Measurements from ENCODE around the gene ICAM4. TPM values are rescaled to one million over a fixed set of nuclear protein-coding genes. Genes with fewer than 3 reads are reported as not detected.

ICAM4 gene
- total and polyA plus RNA-seq, 2 experiments from 2014 or later, result 21.8 to 24.0 TPM

DNA sequence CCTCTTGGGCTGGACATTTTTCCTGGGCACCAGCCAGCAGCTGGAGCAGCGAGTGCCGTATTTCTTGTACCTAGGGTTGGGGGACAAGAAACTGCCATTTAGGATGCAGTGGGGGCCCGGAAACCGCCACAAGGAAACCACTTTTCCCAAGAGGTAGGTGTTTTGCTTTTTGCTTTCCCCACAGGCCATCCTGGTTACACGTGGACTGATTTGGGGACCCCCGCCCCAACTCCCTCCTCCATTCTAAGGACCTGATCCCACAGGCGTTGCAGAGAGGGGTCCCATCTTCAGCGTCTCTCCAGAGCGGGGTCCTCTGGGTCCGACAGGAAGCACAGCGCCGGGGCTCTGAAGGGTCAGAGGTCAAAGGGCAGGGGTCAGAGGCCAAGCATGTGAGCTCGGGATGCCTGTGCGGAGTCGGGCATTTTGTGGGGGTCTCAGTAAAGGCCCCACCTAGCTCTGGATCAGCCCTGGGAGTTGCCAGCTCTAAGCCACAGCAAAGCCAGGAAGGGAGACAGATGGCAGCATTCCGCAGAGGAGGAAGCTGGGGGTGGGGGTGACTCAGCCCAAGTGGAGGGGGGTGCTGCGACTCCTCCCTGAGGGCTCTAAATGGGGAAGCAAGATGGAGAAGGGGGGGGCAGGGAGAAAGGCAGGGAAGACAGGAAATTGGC is 18.5 kb downstream of the ICAM4 start:
- Histone ChIP-seq H3K4me3 (no peak overlapping the region), H3K36me3 (no peaks in the 10 kb centered on the region), H3K9me3 (ENCODE audit: low read depth) (no peaks in the 10 kb centered on the region), H3K27ac (no peak overlapping the region), H3K27me3 (no peaks in the 10 kb centered on the region), H3K4me1 (ENCODE audit: low read depth) (no peaks in the 10 kb centered on the region)
- TF ChIP-seq, protein P1, sequence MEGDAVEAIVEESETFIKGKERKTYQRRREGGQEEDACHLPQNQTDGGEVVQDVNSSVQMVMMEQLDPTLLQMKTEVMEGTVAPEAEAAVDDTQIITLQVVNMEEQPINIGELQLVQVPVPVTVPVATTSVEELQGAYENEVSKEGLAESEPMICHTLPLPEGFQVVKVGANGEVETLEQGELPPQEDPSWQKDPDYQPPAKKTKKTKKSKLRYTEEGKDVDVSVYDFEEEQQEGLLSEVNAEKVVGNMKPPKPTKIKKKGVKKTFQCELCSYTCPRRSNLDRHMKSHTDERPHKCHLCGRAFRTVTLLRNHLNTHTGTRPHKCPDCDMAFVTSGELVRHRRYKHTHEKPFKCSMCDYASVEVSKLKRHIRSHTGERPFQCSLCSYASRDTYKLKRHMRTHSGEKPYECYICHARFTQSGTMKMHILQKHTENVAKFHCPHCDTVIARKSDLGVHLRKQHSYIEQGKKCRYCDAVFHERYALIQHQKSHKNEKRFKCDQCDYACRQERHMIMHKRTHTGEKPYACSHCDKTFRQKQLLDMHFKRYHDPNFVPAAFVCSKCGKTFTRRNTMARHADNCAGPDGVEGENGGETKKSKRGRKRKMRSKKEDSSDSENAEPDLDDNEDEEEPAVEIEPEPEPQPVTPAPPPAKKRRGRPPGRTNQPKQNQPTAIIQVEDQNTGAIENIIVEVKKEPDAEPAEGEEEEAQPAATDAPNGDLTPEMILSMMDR (IDR thresholded peaks at IDR 0.05; ENCODE audit: low read depth, low read length), result no peak
- peak in 1 of 2 donors; percentile 47 for DNase-seq (ENCODE audit: low read depth in 1 of 2, low spot score in 1 of 2)

- Histone ChIP-seq H3K27me3 (no peaks in the 10 kb centered on the region), H3K4me3 (no peak overlapping the region), H3K36me3 (no peaks in the 10 kb centered on the region), H3K4me1 (ENCODE audit: low read depth) (no peaks in the 10 kb centered on the region), H3K27ac (no peak overlapping the region), H3K9me3 (ENCODE audit: low read depth) (no peaks in the 10 kb centered on the region)
- TF ChIP-seq, protein P1 (IDR thresholded peaks at IDR 0.05; ENCODE audit: low read depth, low read length), result no peak
- no peak for DNase-seq (ENCODE audit: low read depth in 1 of 2, low spot score in 1 of 2)
Measured at GRCh38 chr19:10306327-10306726, 19.6 kb downstream of the ICAM4 start.

- Histone ChIP-seq H3K36me3 (no peaks in the 10 kb centered on the region), H3K4me1 (ENCODE audit: low read depth) (no peaks in the 10 kb centered on the region), H3K27ac (no peak within 1 kb of the TSS), H3K27me3 (no peaks in the 10 kb centered on the region), H3K9me3 (ENCODE audit: low read depth) (no peaks in the 10 kb centered on the region), H3K4me3 (no peak within 1 kb of the TSS)
- no peak for DNase-seq (ENCODE audit: low read depth in 1 of 2, low spot score in 1 of 2)
- TF ChIP-seq, protein P1 (IDR thresholded peaks at IDR 0.05; ENCODE audit: low read depth, low read length), result no peak
Measured at GRCh38 chr19:10309423-10309822, 22.7 kb downstream of the ICAM4 start, which contains the start of gene ZGLP1. Gene ZGLP1 (minus strand): TSS chr19:10309815.

GRCh38 chr19:10315335-10316214 is 28.8 kb downstream of the ICAM4 start, which contains the start of gene FDX2:
Gene FDX2 (minus strand): TSS chr19:10316015. CDS start chr19:10315996, 19 bp downstream.
- peak; percentile 80 to 85 for DNase-seq (ENCODE audit: low read depth in 1 of 2, low spot score in 1 of 2)
- Histone ChIP-seq H3K9me3 (ENCODE audit: low read depth) (no peaks in the 10 kb centered on the region), H3K27me3 (no peaks in the 10 kb centered on the region), H3K27ac (peak within 1 kb of the TSS; percentile 67), H3K36me3 (peaks cover 16% of the 10 kb centered on the region), H3K4me3 (peak within 1 kb of the TSS; percentile 86), H3K4me1 (ENCODE audit: low read depth) (peaks cover 11% of the 10 kb centered on the region)
- TF ChIP-seq, protein P1 (IDR thresholded peaks at IDR 0.05; ENCODE audit: low read depth, low read length), result no peak

DNA sequence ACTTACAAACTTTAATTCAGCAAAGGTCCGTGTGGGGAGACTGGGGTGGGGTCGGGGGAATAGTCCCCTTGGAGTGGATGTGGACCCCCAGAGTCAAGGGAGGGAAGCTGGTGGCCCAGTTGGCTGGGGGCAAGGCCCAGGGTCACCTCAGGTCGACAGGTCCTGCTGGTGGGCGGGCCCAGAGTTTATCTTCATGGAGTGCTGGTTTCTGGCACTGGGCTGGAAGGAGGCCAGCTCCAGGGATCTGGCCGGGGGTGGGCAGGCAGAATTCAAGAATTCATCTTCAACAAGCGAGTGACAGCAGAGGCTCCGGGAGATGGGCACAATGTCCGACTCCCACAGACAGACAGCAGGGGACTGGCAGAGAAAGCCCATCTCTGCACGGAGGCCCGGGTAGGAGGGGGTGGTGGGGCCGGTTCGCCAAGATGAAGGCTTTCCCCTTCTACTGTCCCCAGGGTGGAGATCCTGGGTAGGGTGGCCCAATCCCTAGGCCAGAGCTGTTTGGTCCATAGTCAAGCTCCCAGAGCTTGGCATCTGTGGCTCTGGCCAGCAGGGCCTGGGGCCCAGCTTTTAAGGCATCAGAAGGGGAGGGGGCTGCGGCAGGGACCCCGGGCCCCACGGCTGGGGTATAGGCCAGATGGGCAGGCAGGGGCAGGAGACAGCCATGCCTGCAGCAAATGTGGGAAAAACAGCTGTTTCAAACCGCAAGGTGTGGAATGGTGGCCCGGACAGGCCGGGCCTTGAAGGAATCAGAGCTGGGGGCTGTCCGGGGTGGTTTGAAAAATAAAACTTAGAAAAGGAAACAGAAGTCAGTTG is 29.7 kb downstream of the ICAM4 start:
- Histone ChIP-seq H3K9me3 (ENCODE audit: low read depth) (no peaks in the 10 kb centered on the region), H3K27me3 (no peaks in the 10 kb centered on the region), H3K27ac (peak overlapping the region; percentile 67), H3K36me3 (peaks cover 24% of the 10 kb centered on the region), H3K4me3 (peak overlapping the region; percentile 86), H3K4me1 (ENCODE audit: low read depth) (peaks cover 11% of the 10 kb centered on the region)
- TF ChIP-seq, protein P1 (IDR thresholded peaks at IDR 0.05; ENCODE audit: low read depth, low read length), result no peak
- DNase-seq (ENCODE audit: low read depth in 1 of 2, low spot score in 1 of 2), result no peak

Measured in cardiac muscle cell (in vitro differentiated cells and primary cell).